Mammary epithelial cell (primary cell): ENCODE results near the gene ZNF23.

Source experiments
- CTCF ChIP-seq, 2 donors: IDR thresholded peaks in 1 of 2; conservative IDR thresholded peaks in 1 of 2; 2 replicates each; pipeline ENCODE4 v1.5.1; 2011 to 2012; ENCODE audit warnings: inconsistent platforms in 2 of 2, low read length in 2 of 2, mild to moderate bottlenecking in 2 of 2, control low read depth in 1 of 2, low read depth in 1 of 2; ENCODE audit not compliant: insufficient read depth in 1 of 2; ENCODE audit errors: extremely low read depth in 1 of 2
- EZH2 ChIP-seq: IDR thresholded peaks from 2 replicates; pipeline ENCODE4 v1.6.1; 2012; ENCODE audit warnings: low read length, inconsistent platforms, borderline replicate concordance

GRCh38 chr16:71426069-71426879 is 35.8 kb downstream of the ZNF23 start:
- TF ChIP-seq CTCF (conservative IDR thresholded peaks at IDR 0.05 in 1 of 2, IDR thresholded peaks at IDR 0.05 in 1 of 2; ENCODE audit: extremely low read depth in 1 of 2, insufficient read depth in 1 of 2, low read depth in 1 of 2, low read length in 2 of 2) (no peak), EZH2 (no peak)
